K562 (cell line): ENCODE data around the gene KCNQ2. TPM values are rescaled to one million over a fixed set of nuclear protein-coding genes. Genes with fewer than 3 reads are reported as not detected.
A peak's percentile ranks its signal among the peaks of the same experiment; 100 is the strongest.

Source experiments
- ATAC-seq: fragments of 200-7000 bp; cut with Tn5 transposase; 3 replicates; pipeline ENCODE4 v1.9.1; 2020; ENCODE audit warnings: moderate library complexity
- BruUV-seq: library from RNA; stranded (reverse); fragments of 400-500 nt; replicated peaks from 2 replicates; lab custom pipeline; 2021; lab: Mats Ljungman, UMichigan
- CTCF ChIA-PET: fragments of 300-600 bp; formaldehyde crosslinking; extraction: SDS; loops from one replicate; lab custom pipeline; 2021; ENCODE audit warnings: low intra/inter-chr PET ratio; lab: Yijun Ruan, JAX
- POLR2A ChIA-PET: fragments of 300-600, 350-650 bp; sonication (Branson Sonifier 250); formaldehyde crosslinking; extraction: SDS; loops from one replicate; lab custom pipeline; 2021; ENCODE audit warnings: antibody characterized with exemption, inconsistent platforms; lab: Yijun Ruan, JAX
- DNase-seq, 4 experiments: peaks; one replicate each; pipeline versions ENCODE4 v3.0.0 to v3.0.0-alpha.2; 2011 to 2018; ENCODE audit warnings: low spot score in 3 of 4, mixed read lengths in 3 of 4; ENCODE audit errors: extremely low read depth in 1 of 4
- FAIRE-seq: peaks from 2 replicates; lab custom pipeline; 2011; peaks lifted over from hg19 to GRCh38; lab: Jason Lieb, UNC
- H2AFZ ChIP-seq: 2 replicates; pipeline ENCODE4 v1.6.0; 2011; ENCODE audit warnings: low read depth, low read length, control low read depth, inconsistent platforms
- H3K27ac ChIP-seq: fragments of 200-600 bp; 3 replicates; pipeline ENCODE4 v1.8.0; 2011; ENCODE audit warnings: low read depth, mild to moderate bottlenecking, control low read depth, inconsistent platforms, low read length, moderate library complexity, mixed read lengths; ENCODE audit errors: extremely low read depth
- H3K27me3 ChIP-seq, 2 experiments: fragments of 300-600 bp in 1 of 2; 2 replicates in 1 of 2; 3 replicates in 1 of 2; pipeline versions ENCODE4 v1.6.0 to v1.8.0; 2011; ENCODE audit warnings: inconsistent platforms in 2 of 2, low read length in 2 of 2, mild to moderate bottlenecking in 1 of 2, mixed read lengths in 1 of 2, moderate library complexity in 1 of 2; ENCODE audit not compliant: control insufficient read depth in 2 of 2, insufficient read depth in 2 of 2
- H3K36me3 ChIP-seq: fragments of 300-600 bp; 3 replicates; pipeline ENCODE4 v1.8.0; 2011; ENCODE audit warnings: mild to moderate bottlenecking, low read length, inconsistent platforms; ENCODE audit not compliant: control insufficient read depth, insufficient read depth
- H3K4me1 ChIP-seq, 2 experiments: fragments of 200-600 bp in 1 of 2; replicated peaks in 1 of 2; 2 replicates in 1 of 2; 3 replicates in 1 of 2; pipeline versions ENCODE4 v1.5.1 to v1.8.0; 2011; ENCODE audit warnings: inconsistent platforms in 2 of 2, low read length in 2 of 2, mild to moderate bottlenecking in 1 of 2, mixed read lengths in 1 of 2, moderate library complexity in 1 of 2; ENCODE audit not compliant: control insufficient read depth in 2 of 2, insufficient read depth in 2 of 2
- H3K4me2 ChIP-seq: 2 replicates; pipeline ENCODE4 v1.6.1; 2011; ENCODE audit warnings: low read length, control low read depth, inconsistent platforms, mixed read lengths; ENCODE audit not compliant: insufficient read depth
- H3K4me3 ChIP-seq: fragments of 200-600 bp; sonication (generic), shearing (Covaris generic); 2 replicates; pipeline ENCODE4 v1.5.1; 2016; ENCODE audit warnings: control low read depth, inconsistent platforms
- H3K79me2 ChIP-seq: fragments of 200-600 bp; 3 replicates; pipeline ENCODE4 v1.8.0; 2011; ENCODE audit warnings: low read length, inconsistent platforms; ENCODE audit not compliant: control insufficient read depth, insufficient read depth
- H3K9ac ChIP-seq, 2 experiments: 2 replicates each; pipeline versions ENCODE4 v1.6.0 to v1.6.1; 2011; ENCODE audit warnings: low read depth in 2 of 2, low read length in 2 of 2, control low read depth in 1 of 2, inconsistent platforms in 1 of 2, mild to moderate bottlenecking in 1 of 2, mixed read lengths in 1 of 2; ENCODE audit not compliant: insufficient read depth in 1 of 2
- H3K9me1 ChIP-seq: one replicate; pipeline ENCODE4 v1.6.0; 2011; ENCODE audit warnings: inconsistent platforms, mild to moderate bottlenecking, low read length, moderate library complexity; ENCODE audit not compliant: control insufficient read depth, insufficient read depth
- H3K9me3 ChIP-seq: replicated peaks from 2 replicates; pipeline ENCODE4 v1.5.1; 2011; ENCODE audit warnings: low read depth, low read length, inconsistent platforms; ENCODE audit not compliant: control insufficient read depth, insufficient read depth
- H4K20me1 ChIP-seq: replicated peaks from 2 replicates; pipeline ENCODE4 v1.6.1; 2011; ENCODE audit warnings: low read length, inconsistent platforms, mixed read lengths; ENCODE audit not compliant: control insufficient read depth, insufficient read depth
- ETV5 ChIP-seq: sonication (generic); formaldehyde crosslinking; IDR thresholded peaks from 2 replicates; pipeline ENCODE4 v1.4.0; 2020; ENCODE audit warnings: low read depth, mild to moderate bottlenecking, missing genetic modification reagents
- KDM4B ChIP-seq, 2 experiments: fragments of 450-650 bp in 1 of 2; sonication (generic) in 1 of 2; IDR thresholded peaks; 2 replicates each; pipeline ENCODE4 v1.6.1; 2016 to 2017; ENCODE audit warnings: borderline replicate concordance in 2 of 2, antibody characterized with exemption in 1 of 2, low read depth in 1 of 2, mild to moderate bottlenecking in 1 of 2
- POLR2AphosphoS2 ChIP-seq: IDR thresholded peaks from 2 replicates; pipeline ENCODE4 v1.6.1; 2012; ENCODE audit warnings: low read length, improper control_type of control experiment
- SRSF7 ChIP-seq: fragments of 200-400 bp; formaldehyde crosslinking; optimal IDR thresholded peaks from 2 replicates; pipeline ENCODE3; 2017; ENCODE audit warnings: mild to moderate bottlenecking, low read depth, low read length
- ZNF507 ChIP-seq: conservative IDR thresholded peaks from 2 replicates; pipeline ENCODE4 v1.6.1; 2017; ENCODE audit warnings: missing genetic modification characterization, missing compliant biosample characterization
- WGBS: fragments of 100-300 bp; shearing (Covaris generic); methylation state at CpG from one replicate; pipeline ENCODE4 v1.1.6; 2016; ENCODE audit warnings: low coverage, mixed read lengths; ENCODE audit not compliant: insufficient coverage; ENCODE audit errors: missing lambda C conversion rate; 5-methylcytosine and 5-hydroxymethylcytosine counted together
- in situ Hi-C: fragments of 300-500 bp; cut with MboI; formaldehyde crosslinking; loops from 4 replicates; pipeline ENCODE4 v1.15.0; 2018; ENCODE audit warnings: inconsistent platforms, mixed read lengths
- intact Hi-C: fragments of 100-400 bp; cut with micrococcal nuclease; formaldehyde crosslinking; loops from 2 replicates; pipeline ENCODE4 v1.14.2; 2022
- polyA plus RNA-seq, 8 experiments: library from polyadenylated mRNA; depleted of rRNA in 4 of 8; stranded (reverse) in 5 of 8; unstranded in 3 of 8; fragments of >200 nt; fragmentation: Nextera tagmentation in 2 of 8; fragmentation: Illumina TruSeq in 1 of 8; extraction: Ambion mirVana in 2 of 8; extraction: Trizol in 1 of 8; gene quantifications; 2 replicates each; pipeline versions ENCODE4 v1.2.1 to v1.2.3, GENCODE V29; 2011 to 2014; ENCODE audit warnings: inconsistent platforms in 1 of 8, missing spikeins in 1 of 8
- total RNA-seq, 7 experiments: library from RNA; depleted of rRNA in 6 of 7; stranded (reverse); fragments of >200 nt in 6 of 7; fragmentation: Illumina TruSeq in 2 of 7; extraction: Trizol in 2 of 7; gene quantifications; 2 replicates each; pipeline versions ENCODE4 v1.2.1 to v1.2.3, GENCODE V29; 2011 to 2021; ENCODE audit warnings: low replicate concordance in 1 of 7
- TF ChIP-seq, protein P1 (sequence below): fragments of 250-450 bp; sonication (Bioruptor Pico); IDR thresholded peaks from 2 replicates; pipeline ENCODE4 v1.8.0; 2022; ENCODE audit warnings: moderate library complexity, mild to moderate bottlenecking, inconsistent platforms

The KCNQ2 gene
- total and polyA plus RNA-seq, 9 of the 15 experiments (the other 6 are each of a cell fraction or from before 2014, with no cell fraction given), result 0.13 to 0.16 TPM; not detected in 7

DNA sequence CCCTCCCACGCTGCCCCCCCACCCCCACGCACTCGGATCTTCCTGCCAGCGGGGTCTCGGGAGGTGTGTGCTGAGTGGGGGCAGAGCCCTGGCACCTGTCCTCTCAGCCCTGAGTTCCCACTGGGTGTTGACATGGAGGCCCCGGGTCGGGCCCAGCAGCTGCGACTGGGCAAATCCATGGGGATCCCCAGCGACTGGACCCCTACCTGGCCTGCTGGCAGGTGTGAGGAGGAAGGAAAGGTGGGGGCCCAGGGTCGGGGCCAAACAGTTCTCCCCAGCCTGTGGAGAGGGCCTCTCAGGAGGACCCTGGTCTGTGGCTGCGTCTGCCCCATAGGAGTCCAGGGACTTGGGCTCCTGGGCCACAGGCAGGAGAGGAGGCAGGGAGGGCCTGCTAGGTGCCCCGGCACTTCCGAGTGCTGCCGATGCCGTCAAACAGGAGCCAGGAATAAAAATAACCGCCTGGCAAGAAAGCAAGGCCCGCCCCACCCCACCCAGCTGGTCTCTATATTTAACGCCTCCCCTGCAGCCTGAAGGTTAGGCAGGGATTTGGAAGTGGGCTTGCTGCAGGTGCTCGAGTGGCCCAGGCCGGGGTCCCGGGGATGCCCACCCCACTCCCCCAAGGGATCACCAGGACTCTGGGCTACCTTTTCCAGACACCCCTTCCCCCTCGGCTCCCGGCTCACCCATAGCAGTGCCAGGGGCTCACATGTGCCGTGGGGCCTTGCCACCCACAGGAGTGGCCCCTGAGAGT is 27.9 kb upstream of the KCNQ2 start:
- Histone ChIP-seq H3K9ac (0 out of 4 replicates have a peak overlapping the region, but pooled peaks of 1 of the 2 experiments have one; percentile 26), H3K4me3 (no peak overlapping the region), H3K36me3 (no peaks in the 10 kb centered on the region), H3K9me1 (no peaks in the 10 kb centered on the region), H3K27me3 (peaks cover 5 to 8% of the 10 kb centered on the region in 2 experiments; a peak in 3 of 5 replicates), H4K20me1 (peaks cover 9% of the 10 kb centered on the region; the same call in 1 of the 2 replicates), H3K4me1 (peaks cover 0 to 77% of the 10 kb centered on the region in 2 experiments; a peak in 3 of 5 replicates), H3K79me2 (no peaks in the 10 kb centered on the region), H3K9me3 (peaks cover 2% of the 10 kb centered on the region), H2AFZ (no peak overlapping the region), H3K4me2 (no peak overlapping the region), H3K27ac (no peak overlapping the region)
- 64% methylated on average over 20 of the region's 24 CpGs for WGBS
- TF ChIP-seq, protein P1, sequence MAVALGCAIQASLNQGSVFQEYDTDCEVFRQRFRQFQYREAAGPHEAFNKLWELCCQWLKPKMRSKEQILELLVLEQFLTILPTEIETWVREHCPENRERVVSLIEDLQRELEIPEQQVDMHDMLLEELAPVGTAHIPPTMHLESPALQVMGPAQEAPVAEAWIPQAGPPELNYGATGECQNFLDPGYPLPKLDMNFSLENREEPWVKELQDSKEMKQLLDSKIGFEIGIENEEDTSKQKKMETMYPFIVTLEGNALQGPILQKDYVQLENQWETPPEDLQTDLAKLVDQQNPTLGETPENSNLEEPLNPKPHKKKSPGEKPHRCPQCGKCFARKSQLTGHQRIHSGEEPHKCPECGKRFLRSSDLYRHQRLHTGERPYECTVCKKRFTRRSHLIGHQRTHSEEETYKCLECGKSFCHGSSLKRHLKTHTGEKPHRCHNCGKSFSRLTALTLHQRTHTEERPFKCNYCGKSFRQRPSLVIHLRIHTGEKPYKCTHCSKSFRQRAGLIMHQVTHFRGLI (CRISPR knock-in tag), result no peak
- TF ChIP-seq KDM4B (IDR thresholded peaks at IDR 0.05; ENCODE audit: borderline replicate concordance in 2 of 2, low read depth in 1 of 2), result no peak
- TF ChIP-seq SRSF7, result no peak
- TF ChIP-seq ZNF507, result no peak
- TF ChIP-seq ETV5 (CRISPR knock-in tag), result no peak
- TF ChIP-seq POLR2AphosphoS2, result no peak
- ChIA-PET CTCF (no interaction called here), POLR2A (no interaction called here)
- BruUV-seq, result no TSS peak
- in situ Hi-C loops, result no loop called here
- FAIRE-seq, result no peak
- intact Hi-C loops, result no loop called here
- no peak for ATAC-seq
- DNase-seq, result no peak
